GM19463 (cell line): ENCODE data around the gene ARMC5.
"Not testable (repeated sequence)": the region's sequence is repeated elsewhere in the genome, so short reads cannot be mapped to it uniquely, and the experiment has no call there.

Source experiments
- ATAC-seq: cut with Tn5 transposase; IDR thresholded peaks from one replicate; pipeline ENCODE4 v1.9.1; 2021; ENCODE audit warnings: mild to moderate bottlenecking, moderate library complexity; ENCODE audit not compliant: unreplicated experiment

Gene ARMC5

GRCh38 chr16:31493506-31494125 lies 34.3 kb downstream of the ARMC5 start:
- ATAC-seq, result no peak

GRCh38 chr16:31496670-31497069 lies 37.4 kb downstream of the ARMC5 start:
- ATAC-seq, result no peak

GRCh38 chr16:31498493-31498892 lies 39.2 kb downstream of the ARMC5 start:
- no peak for ATAC-seq

- ATAC-seq, result no peak
These were observed 40.6 kb downstream of the ARMC5 start for GRCh38 chr16:31499928-31500327.

GRCh38 chr16:31501226-31501965 lies 42.1 kb downstream of the ARMC5 start:
- ATAC-seq, result no peak

GRCh38 chr16:31501966-31502348 lies 42.7 kb downstream of the ARMC5 start:
- no peak for ATAC-seq

GRCh38 chr16:31502981-31503380 lies 43.7 kb downstream of the ARMC5 start:
- no peak for ATAC-seq

GRCh38 chr16:31503555-31503954 lies 44.3 kb downstream of the ARMC5 start:
- ATAC-seq, result not testable (repeated sequence)

- no peak for ATAC-seq
These were observed 44.9 kb downstream of the ARMC5 start for GRCh38 chr16:31504159-31504558.

GRCh38 chr16:31505483-31505882 lies 46.2 kb downstream of the ARMC5 start:
- ATAC-seq, result peak; percentile 39

- ATAC-seq, result no peak
These were observed 48.3 kb downstream of the ARMC5 start for GRCh38 chr16:31507617-31507928.

GRCh38 chr16:31507929-31508705 lies 48.8 kb downstream of the ARMC5 start, which contains the start of gene RUSF1:
Gene RUSF1 (minus strand): TSS chr16:31508391. CDS start chr16:31508373, 18 bp downstream.
- peak; percentile 86 for ATAC-seq

GRCh38 chr16:31508706-31509195 lies 49.5 kb downstream of the ARMC5 start:
- no peak for ATAC-seq

GRCh38 chr16:31513126-31513525 lies 53.8 kb downstream of the ARMC5 start:
- ATAC-seq, result no peak

- ATAC-seq, result no peak
These were observed 54.6 kb downstream of the ARMC5 start for GRCh38 chr16:31513884-31514283.
